Activated effector memory CD4-positive, alpha-beta T cell treated with Interleukin-2 at 50 U/mL for 16 hours (primary cell): ENCODE data around the gene HM13.
"Not testable (repeated sequence)": the region's sequence is repeated elsewhere in the genome, so short reads cannot be mapped to it uniquely, and the experiment has no call there.

Experiments used
- DNase-seq: peaks from one replicate; pipeline ENCODE4 v3.0.0-alpha.2; 2020

HM13 gene

GRCh38 chr20:31568773-31569162, 54.5 kb downstream of the HM13 start:
- no peak for DNase-seq

- DNase-seq = peak; percentile 45
These were observed 55.1 kb downstream of the HM13 start for GRCh38 chr20:31569163-31570020.

- DNase-seq = no peak
These were observed 55.8 kb downstream of the HM13 start for GRCh38 chr20:31570021-31570463.

- DNase-seq = no peak
These were observed 56.7 kb downstream of the HM13 start for GRCh38 chr20:31570735-31571617.

GRCh38 chr20:31572042-31572700, 57.9 kb downstream of the HM13 start:
- DNase-seq = no peak

GRCh38 chr20:31572701-31573554, 58.7 kb downstream of the HM13 start:
- peak; percentile 84 for DNase-seq

- no peak for DNase-seq
These were observed 59.5 kb downstream of the HM13 start for GRCh38 chr20:31573555-31574321.

- not testable (repeated sequence) for DNase-seq
These were observed 60.7 kb downstream of the HM13 start for GRCh38 chr20:31574986-31575385.

GRCh38 chr20:31576751-31577150, 62.5 kb downstream of the HM13 start:
- DNase-seq = no peak

- no peak for DNase-seq
These were observed 63.0 kb downstream of the HM13 start for GRCh38 chr20:31577194-31577593.

- no peak for DNase-seq
These were observed 64.4 kb downstream of the HM13 start for GRCh38 chr20:31578448-31579138.

GRCh38 chr20:31579245-31579644, 65.0 kb downstream of the HM13 start:
- no peak for DNase-seq

- DNase-seq = not testable (repeated sequence)
These were observed 65.9 kb downstream of the HM13 start for GRCh38 chr20:31579941-31580651.

- no peak for DNase-seq
These were observed 66.5 kb downstream of the HM13 start for GRCh38 chr20:31580706-31581105.

GRCh38 chr20:31581391-31581790, 67.1 kb downstream of the HM13 start:
- DNase-seq = no peak

GRCh38 chr20:31587545-31588389, 73.5 kb downstream of the HM13 start:
- no peak for DNase-seq

GRCh38 chr20:31590717-31591225, 76.5 kb downstream of the HM13 start:
- no peak for DNase-seq

GRCh38 chr20:31593221-31594001, 79.2 kb downstream of the HM13 start:
- no peak for DNase-seq
